ENCODE results near the gene ZNF511. TPM values are rescaled to one million over a fixed set of nuclear protein-coding genes. Genes with fewer than 3 reads are reported as not detected.

ZNF511 gene
- total RNA-seq, 1 experiment from 2014 or later: 78.4 TPM

DNA sequence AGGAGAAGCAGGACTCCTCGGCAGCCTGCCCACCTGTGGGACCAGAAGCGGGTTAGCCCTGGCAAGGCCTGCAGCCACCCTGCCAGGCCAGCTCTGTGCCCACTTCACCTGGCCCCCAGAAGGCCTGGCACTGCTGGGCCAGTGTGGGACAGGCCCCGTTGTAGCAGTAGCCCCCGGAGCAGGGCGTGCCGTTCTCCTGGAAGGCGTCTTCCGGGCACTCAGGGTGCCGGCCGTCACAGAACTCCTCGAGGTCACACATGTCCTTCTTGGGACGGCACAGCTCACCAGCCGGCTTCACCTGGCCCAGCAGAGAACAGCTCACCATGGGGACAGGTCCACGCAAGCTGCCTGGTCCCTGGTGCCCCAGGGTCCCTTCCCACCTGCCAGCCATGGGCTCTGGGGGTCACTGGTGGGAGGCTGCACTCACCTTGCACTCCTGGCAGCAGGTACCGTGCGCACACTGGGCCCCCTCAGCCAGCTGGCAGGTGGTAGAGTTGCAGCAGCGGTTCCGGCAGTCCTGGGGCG, 37.9 kb upstream of the ZNF511 start:
- Histone ChIP-seq H3K4me3 (ENCODE audit: low read length) (no peak overlapping the region), H3F3A (ENCODE audit: low read length, unreplicated experiment) (no peaks in the 10 kb centered on the region), H3K27me3 (ENCODE audit: low read length) (no peaks in the 10 kb centered on the region), H3K27ac (ENCODE audit: low read length) (no peak overlapping the region), H3K79me2 (ENCODE audit: low read length) (peaks cover 24% of the 10 kb centered on the region), H4K20me1 (ENCODE audit: low read length) (no peaks in the 10 kb centered on the region), H3K9ac (ENCODE audit: low read length) (no peak overlapping the region), H3K36me3 (ENCODE audit: low read depth, low read length) (peaks cover 5% of the 10 kb centered on the region; the same call in 1 of the 2 replicates), H3K9me2 (replicated peaks; ENCODE audit: low read length) (no peaks in the 10 kb centered on the region), H3K9me3 (ENCODE audit: low read length) (no peaks in the 10 kb centered on the region), H2AFZ (ENCODE audit: low read length) (no peak overlapping the region), H3K4me2 (ENCODE audit: low read length) (no peak overlapping the region), H3K4me1 (ENCODE audit: insufficient read depth, low read length) (peaks cover 18% of the 10 kb centered on the region)
- no peak for TF ChIP-seq EZH2 (IDR thresholded peaks at IDR 0.05; ENCODE audit: low read length, unreplicated experiment)
- no peak for TF ChIP-seq EZH2phosphoT487 (IDR thresholded peaks at IDR 0.05; ENCODE audit: borderline replicate concordance, low read length)
- TF ChIP-seq, protein P1, sequence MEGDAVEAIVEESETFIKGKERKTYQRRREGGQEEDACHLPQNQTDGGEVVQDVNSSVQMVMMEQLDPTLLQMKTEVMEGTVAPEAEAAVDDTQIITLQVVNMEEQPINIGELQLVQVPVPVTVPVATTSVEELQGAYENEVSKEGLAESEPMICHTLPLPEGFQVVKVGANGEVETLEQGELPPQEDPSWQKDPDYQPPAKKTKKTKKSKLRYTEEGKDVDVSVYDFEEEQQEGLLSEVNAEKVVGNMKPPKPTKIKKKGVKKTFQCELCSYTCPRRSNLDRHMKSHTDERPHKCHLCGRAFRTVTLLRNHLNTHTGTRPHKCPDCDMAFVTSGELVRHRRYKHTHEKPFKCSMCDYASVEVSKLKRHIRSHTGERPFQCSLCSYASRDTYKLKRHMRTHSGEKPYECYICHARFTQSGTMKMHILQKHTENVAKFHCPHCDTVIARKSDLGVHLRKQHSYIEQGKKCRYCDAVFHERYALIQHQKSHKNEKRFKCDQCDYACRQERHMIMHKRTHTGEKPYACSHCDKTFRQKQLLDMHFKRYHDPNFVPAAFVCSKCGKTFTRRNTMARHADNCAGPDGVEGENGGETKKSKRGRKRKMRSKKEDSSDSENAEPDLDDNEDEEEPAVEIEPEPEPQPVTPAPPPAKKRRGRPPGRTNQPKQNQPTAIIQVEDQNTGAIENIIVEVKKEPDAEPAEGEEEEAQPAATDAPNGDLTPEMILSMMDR (conservative IDR thresholded peaks at IDR 0.05; ENCODE audit: low read depth, low read length): no peak
- DNase-seq (no peak), ATAC-seq (no peak)
- intact Hi-C loops (cut with micrococcal nuclease): no loop called here
- POLR2A ChIA-PET (ENCODE audit: unreplicated experiment): no interaction called here
- BruUV-seq (replicated peaks): no TSS peak
- CTCF ChIA-PET: no interaction called here

DNA sequence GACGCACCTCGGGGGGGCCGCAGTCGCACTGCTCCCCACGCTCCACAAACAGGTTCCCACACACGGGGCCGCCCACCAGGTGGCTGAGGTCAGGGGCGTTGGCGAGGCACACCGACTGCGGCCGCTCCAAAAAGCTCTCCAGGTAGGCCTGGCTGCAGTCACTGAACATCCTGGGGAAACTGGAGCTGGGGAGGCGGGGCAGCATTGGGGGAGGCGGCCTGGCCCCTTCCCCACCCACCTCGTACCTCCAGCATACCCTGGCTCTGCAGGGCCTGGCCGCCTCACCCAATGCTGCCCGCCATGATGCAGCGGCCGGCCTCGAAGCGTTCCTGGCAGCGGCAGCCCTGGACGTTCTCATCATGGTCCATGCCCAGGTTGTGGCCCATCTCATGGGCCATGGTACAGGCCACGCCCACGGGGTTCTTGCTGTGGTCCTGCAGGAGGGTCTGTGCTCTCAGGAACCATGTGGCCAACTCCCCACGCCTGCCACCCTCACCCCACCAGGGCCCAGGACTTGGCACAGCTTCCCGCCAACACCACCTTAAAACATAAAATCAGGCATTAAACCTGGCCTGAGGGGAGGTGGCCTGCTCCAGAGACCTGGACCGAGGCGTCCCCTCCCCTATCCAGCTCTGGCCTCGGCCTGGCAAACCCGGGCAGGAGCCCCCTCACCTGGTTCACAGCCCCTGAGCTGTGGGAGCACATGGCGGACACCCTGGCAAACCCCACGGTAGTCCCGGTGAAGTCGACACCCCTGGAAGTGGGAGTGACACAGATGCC, 37.0 kb upstream of the ZNF511 start:
- Histone ChIP-seq H3K79me2 (ENCODE audit: low read length) (peaks cover 32% of the 10 kb centered on the region), H3K9ac (ENCODE audit: low read length) (no peak overlapping the region), H3K4me3 (ENCODE audit: low read length) (no peak overlapping the region), H3F3A (ENCODE audit: low read length, unreplicated experiment) (no peaks in the 10 kb centered on the region), H2AFZ (ENCODE audit: low read length) (no peak overlapping the region), H3K4me2 (ENCODE audit: low read length) (no peak overlapping the region), H3K27me3 (ENCODE audit: low read length) (no peaks in the 10 kb centered on the region), H4K20me1 (ENCODE audit: low read length) (no peaks in the 10 kb centered on the region), H3K9me3 (ENCODE audit: low read length) (no peaks in the 10 kb centered on the region), H3K36me3 (ENCODE audit: low read depth, low read length) (peaks cover 5% of the 10 kb centered on the region; the same call in 1 of the 2 replicates), H3K4me1 (ENCODE audit: insufficient read depth, low read length) (peaks cover 18% of the 10 kb centered on the region), H3K27ac (ENCODE audit: low read length) (no peak overlapping the region), H3K9me2 (replicated peaks; ENCODE audit: low read length) (no peaks in the 10 kb centered on the region)
- TF ChIP-seq EZH2phosphoT487 (IDR thresholded peaks at IDR 0.05; ENCODE audit: borderline replicate concordance, low read length) (no peak), EZH2 (IDR thresholded peaks at IDR 0.05; ENCODE audit: low read length, unreplicated experiment) (no peak)
- TF ChIP-seq, protein P1 (conservative IDR thresholded peaks at IDR 0.05; ENCODE audit: low read depth, low read length): no peak
- no peak for ATAC-seq
- ChIA-PET CTCF (no interaction called here), POLR2A (ENCODE audit: unreplicated experiment) (no interaction called here)
- no TSS peak for BruUV-seq (replicated peaks)
- intact Hi-C loops (cut with micrococcal nuclease): no loop called here
- no peak for DNase-seq

Measured in PC-3 (cell line).